HCEC 1CT (cell line): Measurements from ENCODE around the gene ZNF35.

ENCODE experiments used
- DNase-seq: peaks from one replicate; pipeline ENCODE4 v3.0.0-alpha.2; 2017

Gene ZNF35

DNA sequence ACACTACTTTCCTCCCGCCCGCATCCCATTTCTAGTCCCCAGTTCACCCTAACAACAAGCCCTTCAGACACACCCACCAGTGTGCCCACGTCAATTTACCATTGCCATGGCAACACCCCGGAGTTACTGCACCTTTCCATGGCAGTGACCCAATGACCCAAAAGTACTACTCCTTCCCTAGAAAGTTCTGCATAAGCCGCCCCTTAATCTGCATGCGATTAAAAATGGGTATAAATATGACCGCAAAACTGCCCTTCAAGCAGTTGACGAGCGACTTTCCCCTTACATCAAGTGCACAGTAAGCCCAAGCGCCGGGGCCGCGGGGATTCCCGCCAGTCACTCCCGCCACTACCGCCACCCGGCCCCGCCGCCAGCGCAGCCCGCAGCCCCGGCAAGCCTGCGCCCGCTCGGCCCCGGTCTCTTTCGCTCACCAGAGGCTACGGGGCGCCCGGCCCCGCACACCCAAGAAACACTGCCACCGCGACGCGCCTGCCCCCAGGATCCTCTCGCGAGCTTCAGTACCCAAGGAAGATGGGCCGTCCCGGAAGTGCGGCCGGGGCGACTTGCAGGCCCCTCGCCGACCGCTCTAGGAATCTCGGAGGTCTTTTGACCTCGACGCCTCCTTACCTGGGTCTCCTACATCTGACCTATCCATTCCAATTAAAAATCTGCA, 36.7 kb downstream of the ZNF35 start:
- DNase-seq, result peak; percentile 51

DNA sequence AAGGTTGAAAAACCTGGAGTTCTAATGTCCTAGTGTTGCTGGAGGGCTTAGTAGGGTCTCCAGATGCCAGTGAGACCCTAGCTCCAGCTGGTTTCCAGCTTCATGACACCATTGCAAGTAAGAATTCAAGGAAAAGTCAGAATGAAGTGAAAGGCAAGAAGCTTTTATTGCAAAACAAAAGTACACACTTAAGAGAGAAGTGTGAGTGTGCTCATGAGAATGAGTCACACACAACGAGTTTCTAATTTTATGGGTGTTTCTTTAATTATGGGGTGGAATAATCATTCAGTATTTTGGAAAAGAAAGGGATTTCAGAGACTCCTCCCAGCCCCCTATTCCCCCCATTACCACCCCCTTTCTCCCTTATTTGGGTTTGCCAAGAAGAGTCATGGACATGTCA, 39.4 kb downstream of the ZNF35 start:
- no peak for DNase-seq
